ENCODE measurements around the gene SRD5A3. TPM values are rescaled to one million over a fixed set of nuclear protein-coding genes. Genes with fewer than 3 reads are reported as not detected.

SRD5A3 gene
- total RNA-seq, 2 donors from 2014 or later = 0.77 to 20.4 TPM

- Mint-ChIP-seq H3K27ac (no peak overlapping the region), H3K9me3 (no peaks in the 10 kb centered on the region), H3K36me3 (no peaks in the 10 kb centered on the region)
- no peak for DNase-seq (ENCODE audit: low spot score in 2 of 2)
- ATAC-seq = peak in 1 of 2 donors; percentile 64
Observed at GRCh38 chr4:55385201-55385649, 39.2 kb downstream of the SRD5A3 start.

- ATAC-seq = peak in 1 of 2 donors; percentile 64
- Mint-ChIP-seq H3K27ac (no peak overlapping the region), H3K9me3 (no peaks in the 10 kb centered on the region), H3K36me3 (no peaks in the 10 kb centered on the region)
- no peak for DNase-seq (ENCODE audit: low spot score in 2 of 2)
Observed at GRCh38 chr4:55386073-55386472, 40.0 kb downstream of the SRD5A3 start.

GRCh38 chr4:55386840-55387239 lies 40.8 kb downstream of the SRD5A3 start:
- H3K27ac Mint-ChIP-seq = no peak overlapping the region
- H3K36me3 Mint-ChIP-seq = no peaks in the 10 kb centered on the region
- H3K9me3 Mint-ChIP-seq = no peaks in the 10 kb centered on the region
- ATAC-seq (peak in 1 of 2 donors; percentile 64), DNase-seq (ENCODE audit: low spot score in 2 of 2) (no peak)

GRCh38 chr4:55393461-55394320 lies 47.6 kb downstream of the SRD5A3 start:
- no peak for ATAC-seq
- no peak overlapping the region for H3K27ac Mint-ChIP-seq
- H3K36me3 Mint-ChIP-seq = peaks cover 20 to 26% of the 10 kb centered on the region in 2 donors
- H3K9me3 Mint-ChIP-seq = no peaks in the 10 kb centered on the region
- DNase-seq (ENCODE audit: low spot score in 2 of 2) = no peak

GRCh38 chr4:55395218-55395528 lies 49.1 kb downstream of the SRD5A3 start:
- H3K27ac Mint-ChIP-seq = peak overlapping the region; percentile 91 to 99
- no peak for ATAC-seq
- no peak for DNase-seq (ENCODE audit: low spot score in 2 of 2)
- H3K9me3 Mint-ChIP-seq = no peaks in the 10 kb centered on the region
- H3K36me3 Mint-ChIP-seq = peaks cover 26 to 27% of the 10 kb centered on the region in 2 donors

GRCh38 chr4:55395529-55396307 lies 49.7 kb downstream of the SRD5A3 start, which contains the start of gene TMEM165:
TSS of gene TMEM165 (plus strand) at chr4:55395957. CDS start at chr4:55396190, 233 bp downstream.
- Mint-ChIP-seq H3K36me3 (peaks cover 26 to 27% of the 10 kb centered on the region in 2 donors), H3K9me3 (no peaks in the 10 kb centered on the region), H3K27ac (peak within 1 kb of the TSS; percentile 91 to 99)
- peak; percentile 91 for DNase-seq (ENCODE audit: low spot score in 2 of 2)
- ATAC-seq = peak; percentile 97

- DNase-seq (ENCODE audit: low spot score in 2 of 2) (peak; percentile 39 to 59), ATAC-seq (peak; percentile 15 to 21)
- Mint-ChIP-seq H3K9me3 (no peaks in the 10 kb centered on the region), H3K36me3 (peaks cover 26 to 27% of the 10 kb centered on the region in 2 donors), H3K27ac (peak overlapping the region; percentile 80 to 98)
Observed at GRCh38 chr4:55396308-55397125, 50.5 kb downstream of the SRD5A3 start.

- Mint-ChIP-seq H3K27ac (peak overlapping the region; percentile 80 to 98), H3K36me3 (peaks cover 26 to 27% of the 10 kb centered on the region in 2 donors), H3K9me3 (no peaks in the 10 kb centered on the region)
- ATAC-seq (no peak), DNase-seq (ENCODE audit: low spot score in 2 of 2) (no peak)
Observed at GRCh38 chr4:55397126-55397436, 51.0 kb downstream of the SRD5A3 start.

GRCh38 chr4:55397520-55398321 lies 51.7 kb downstream of the SRD5A3 start:
- ATAC-seq (no peak), DNase-seq (ENCODE audit: low spot score in 2 of 2) (no peak)
- Mint-ChIP-seq H3K27ac (peak overlapping the region; percentile 80 to 98), H3K9me3 (no peaks in the 10 kb centered on the region), H3K36me3 (peaks cover 26 to 27% of the 10 kb centered on the region in 2 donors)

- ATAC-seq (no peak), DNase-seq (ENCODE audit: low spot score in 2 of 2) (no peak)
- H3K9me3 Mint-ChIP-seq = no peaks in the 10 kb centered on the region
- H3K27ac Mint-ChIP-seq = no peak overlapping the region
- H3K36me3 Mint-ChIP-seq = peaks cover 27% of the 10 kb centered on the region in 2 donors
Observed at GRCh38 chr4:55398461-55398860, 52.4 kb downstream of the SRD5A3 start.

GRCh38 chr4:55398966-55399365 lies 52.9 kb downstream of the SRD5A3 start:
- Mint-ChIP-seq H3K27ac (peak overlapping the region in 1 of 2 donors; percentile 56), H3K9me3 (no peaks in the 10 kb centered on the region), H3K36me3 (peaks cover 32% of the 10 kb centered on the region in 2 donors)
- no peak for DNase-seq (ENCODE audit: low spot score in 2 of 2)
- ATAC-seq = no peak

GRCh38 chr4:55399581-55399980 lies 53.5 kb downstream of the SRD5A3 start:
- Mint-ChIP-seq H3K36me3 (peaks cover 34% of the 10 kb centered on the region in 2 donors), H3K27ac (no peak overlapping the region), H3K9me3 (no peaks in the 10 kb centered on the region)
- no peak for DNase-seq (ENCODE audit: low spot score in 2 of 2)
- ATAC-seq = no peak

- Mint-ChIP-seq H3K36me3 (peaks cover 24 to 31% of the 10 kb centered on the region in 2 donors), H3K9me3 (no peaks in the 10 kb centered on the region), H3K27ac (peak overlapping the region in 1 of 2 donors; percentile 75)
- no peak for DNase-seq (ENCODE audit: low spot score in 2 of 2)
- ATAC-seq = no peak
Observed at GRCh38 chr4:55405073-55405472, 59.0 kb downstream of the SRD5A3 start.

GRCh38 chr4:55406545-55406944 lies 60.5 kb downstream of the SRD5A3 start:
- Mint-ChIP-seq H3K27ac (peak overlapping the region in 1 of 2 donors; percentile 81), H3K36me3 (peaks cover 24 to 31% of the 10 kb centered on the region in 2 donors), H3K9me3 (no peaks in the 10 kb centered on the region)
- DNase-seq (ENCODE audit: low spot score in 2 of 2) (no peak), ATAC-seq (no peak)

GRCh38 chr4:55407119-55407518 lies 61.1 kb downstream of the SRD5A3 start:
- DNase-seq (ENCODE audit: low spot score in 2 of 2) = no peak
- peaks cover 24 to 31% of the 10 kb centered on the region in 2 donors for H3K36me3 Mint-ChIP-seq
- H3K9me3 Mint-ChIP-seq = no peaks in the 10 kb centered on the region
- no peak overlapping the region for H3K27ac Mint-ChIP-seq
- ATAC-seq = peak in 1 of 2 donors; percentile 52

GRCh38 chr4:55407764-55408163 lies 61.7 kb downstream of the SRD5A3 start:
- DNase-seq (ENCODE audit: low spot score in 2 of 2) (no peak), ATAC-seq (no peak)
- no peak overlapping the region for H3K27ac Mint-ChIP-seq
- H3K9me3 Mint-ChIP-seq = no peaks in the 10 kb centered on the region
- peaks cover 24 to 31% of the 10 kb centered on the region in 2 donors for H3K36me3 Mint-ChIP-seq

Measured in activated naive CD4-positive, alpha-beta T cell treated with anti-CD3 and anti-CD28 coated beads, Interleukin-2, amount 50 U/mL, for 72 hours (primary cell).